NCI-H226 (cell line): Measurements from ENCODE around the gene CX3CL1.
A peak's percentile ranks its signal among the peaks of the same experiment; 100 is the strongest.
"Not testable (repeated sequence)": the region's sequence is repeated elsewhere in the genome, so short reads cannot be mapped to it uniquely, and the experiment has no call there.

Experiments
- DNase-seq: peaks from one replicate; pipeline ENCODE4 v3.0.0-alpha.2; 2015

Gene CX3CL1

GRCh38 chr16:57358086-57358420, 14.2 kb upstream of the CX3CL1 start:
- no peak for DNase-seq

DNA sequence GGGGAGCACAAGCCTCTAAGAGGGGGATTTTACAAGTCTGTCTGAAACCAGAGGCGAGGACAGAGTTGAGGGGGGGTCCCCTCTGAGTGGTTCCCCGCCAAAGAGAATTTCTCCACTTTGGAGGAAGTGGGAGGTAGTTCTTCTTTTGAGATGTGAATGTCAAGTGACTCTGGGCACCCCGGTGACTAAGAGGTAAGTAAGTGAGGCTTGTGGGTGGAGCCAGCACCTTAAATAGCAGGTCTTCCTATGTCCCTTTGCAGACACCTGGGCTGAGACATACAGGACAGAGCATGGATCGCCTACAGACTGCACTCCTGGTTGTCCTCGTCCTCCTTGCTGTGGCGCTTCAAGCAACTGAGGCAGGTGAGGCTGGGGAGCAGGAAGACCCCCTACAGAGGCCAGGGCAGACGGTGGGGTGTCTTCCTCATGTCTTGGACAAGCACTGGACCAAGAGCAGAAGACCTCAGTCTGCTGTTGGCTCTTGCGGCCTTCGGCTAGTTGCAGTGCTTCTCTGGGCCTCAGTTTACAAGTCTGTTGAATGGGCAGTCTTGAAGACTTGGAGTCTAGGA, 13.7 kb upstream of the CX3CL1 start, which contains the start of gene CCL22:
Gene CCL22, plus strand, starts transcription at position 257 of the 569 bp plus-strand sequence. Its CDS starts 34 bp downstream, at position 291.
- no peak for DNase-seq

GRCh38 chr16:57360321-57360935, 11.9 kb upstream of the CX3CL1 start:
- DNase-seq: no peak

GRCh38 chr16:57361404-57361803, 10.9 kb upstream of the CX3CL1 start:
- DNase-seq: no peak

DNA sequence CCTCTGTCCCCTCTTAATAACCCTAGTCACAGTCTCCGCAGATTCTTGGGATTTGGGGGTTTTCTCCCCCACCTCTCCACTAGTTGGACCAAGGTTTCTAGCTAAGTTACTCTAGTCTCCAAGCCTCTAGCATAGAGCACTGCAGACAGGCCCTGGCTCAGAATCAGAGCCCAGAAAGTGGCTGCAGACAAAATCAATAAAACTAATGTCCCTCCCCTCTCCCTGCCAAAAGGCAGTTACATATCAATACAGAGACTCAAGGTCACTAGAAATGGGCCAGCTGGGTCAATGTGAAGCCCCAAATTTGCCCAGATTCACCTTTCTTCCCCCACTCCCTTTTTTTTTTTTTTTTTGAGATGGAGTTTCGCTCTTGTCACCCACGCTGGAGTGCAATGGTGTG, 8.1 kb upstream of the CX3CL1 start:
- DNase-seq: no peak

GRCh38 chr16:57366544-57367040, 5.7 kb upstream of the CX3CL1 start:
- DNase-seq: no peak

GRCh38 chr16:57367116-57367752, 5.1 kb upstream of the CX3CL1 start:
- DNase-seq: no peak

DNA sequence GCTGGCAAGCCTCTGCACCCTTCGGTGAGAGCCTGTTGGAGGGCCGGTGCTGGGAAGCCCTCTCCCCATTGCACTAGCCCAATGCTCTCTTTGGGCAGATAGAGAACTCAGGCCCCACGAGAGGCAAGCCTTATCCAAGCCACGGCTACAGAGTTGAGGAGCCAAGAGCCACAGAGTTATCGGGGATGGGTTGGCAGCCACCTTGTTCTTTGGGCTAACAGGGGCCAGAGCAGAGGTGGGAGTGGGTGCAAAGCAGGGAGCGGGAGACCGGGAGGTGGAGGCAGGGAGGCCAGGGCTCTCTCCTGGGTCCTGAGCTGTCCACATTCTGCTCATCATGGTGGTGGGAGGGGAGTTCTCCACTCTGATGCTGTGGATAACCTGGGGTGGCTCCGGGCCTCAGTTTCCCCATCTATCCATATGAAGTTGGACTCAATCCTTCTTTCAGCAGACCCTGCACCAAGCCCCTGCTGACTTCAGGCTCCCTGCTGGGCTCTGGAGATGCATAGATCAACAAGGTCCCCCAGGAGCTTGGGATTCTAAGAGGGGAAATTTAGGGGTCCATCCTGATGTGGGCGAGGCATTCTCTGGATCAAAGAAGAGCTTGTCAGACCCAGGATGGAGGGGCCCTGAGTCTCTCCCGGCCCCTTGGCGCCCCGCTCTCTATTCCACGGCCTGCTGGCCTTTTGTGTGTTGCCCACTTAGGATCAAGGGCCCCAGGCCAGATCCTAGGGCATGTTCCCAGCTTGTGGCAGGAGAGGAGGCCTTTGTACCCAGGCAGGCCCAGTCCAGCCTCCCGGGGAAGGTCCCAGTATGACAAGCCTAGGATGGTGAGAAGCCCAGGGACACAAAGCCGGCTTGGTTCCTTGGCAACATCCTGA, 557 bp upstream of the CX3CL1 start:
- DNase-seq: no peak

DNA sequence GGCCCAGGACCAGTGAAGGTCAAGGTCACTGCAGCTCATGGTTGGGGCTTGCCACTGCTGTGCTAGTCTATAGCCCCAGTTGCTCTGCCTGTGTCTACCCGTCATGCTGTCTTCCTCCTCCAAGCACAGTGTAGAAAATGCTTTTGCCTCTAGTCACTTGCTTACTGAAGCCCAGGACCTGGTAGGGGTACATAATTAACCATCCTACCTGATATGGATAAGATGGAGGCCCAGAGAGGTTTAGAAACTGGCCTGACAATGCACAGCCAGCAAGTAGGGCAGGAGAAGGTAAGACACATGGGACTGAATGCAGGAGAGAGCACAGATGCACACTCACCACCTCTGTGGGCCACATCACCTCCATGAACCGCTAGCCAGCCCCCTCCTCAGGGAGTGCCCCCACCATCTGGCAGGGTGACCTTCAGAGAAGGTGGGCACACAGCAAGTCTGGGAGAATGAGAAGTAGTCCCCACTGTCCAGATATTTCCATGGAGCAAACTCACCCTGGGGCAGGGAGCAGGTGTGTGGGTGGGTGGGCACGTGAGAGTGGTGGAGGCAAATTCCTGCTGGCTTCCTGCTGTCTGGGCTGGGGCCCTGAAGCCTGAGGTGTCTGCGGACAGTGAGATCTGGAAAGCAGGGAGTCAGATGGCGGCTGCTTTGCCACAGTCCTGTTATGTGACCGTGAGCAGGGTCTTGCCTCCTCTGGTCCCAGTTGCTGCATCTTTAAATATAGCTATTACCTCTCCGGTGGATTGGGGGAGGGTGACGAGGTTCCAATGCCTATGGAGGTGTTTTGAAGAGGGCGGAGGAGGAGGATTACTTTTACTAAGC, 1.0 kb downstream of the CX3CL1 start:
- no peak for DNase-seq

DNA sequence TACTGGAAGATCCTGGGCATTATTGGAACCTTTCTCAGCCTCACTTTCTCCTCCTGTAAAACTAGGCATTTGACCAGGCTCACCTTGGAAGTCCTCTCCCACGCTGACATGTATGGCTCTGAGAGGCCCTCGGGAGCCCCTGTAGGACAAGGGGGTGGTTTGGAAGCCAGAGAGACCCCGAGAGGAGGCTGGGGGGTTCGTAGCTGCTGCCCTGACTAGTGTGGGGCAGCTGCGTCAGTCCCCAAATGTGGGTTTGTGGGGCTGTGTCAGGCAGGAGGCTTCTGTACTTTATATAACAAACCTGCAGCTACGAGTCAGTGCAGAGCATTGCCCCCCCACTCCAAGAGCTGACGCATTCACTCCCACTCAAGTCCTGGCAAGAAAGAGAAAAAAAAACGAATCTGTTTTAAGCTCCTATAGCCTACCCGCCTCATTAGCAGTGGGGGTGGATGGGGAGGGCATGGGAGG, 1.8 kb downstream of the CX3CL1 start:
- peak; percentile 62 for DNase-seq

- DNase-seq: not testable (repeated sequence)
Measured at GRCh38 chr16:57374925-57375465, 2.7 kb downstream of the CX3CL1 start.

DNA sequence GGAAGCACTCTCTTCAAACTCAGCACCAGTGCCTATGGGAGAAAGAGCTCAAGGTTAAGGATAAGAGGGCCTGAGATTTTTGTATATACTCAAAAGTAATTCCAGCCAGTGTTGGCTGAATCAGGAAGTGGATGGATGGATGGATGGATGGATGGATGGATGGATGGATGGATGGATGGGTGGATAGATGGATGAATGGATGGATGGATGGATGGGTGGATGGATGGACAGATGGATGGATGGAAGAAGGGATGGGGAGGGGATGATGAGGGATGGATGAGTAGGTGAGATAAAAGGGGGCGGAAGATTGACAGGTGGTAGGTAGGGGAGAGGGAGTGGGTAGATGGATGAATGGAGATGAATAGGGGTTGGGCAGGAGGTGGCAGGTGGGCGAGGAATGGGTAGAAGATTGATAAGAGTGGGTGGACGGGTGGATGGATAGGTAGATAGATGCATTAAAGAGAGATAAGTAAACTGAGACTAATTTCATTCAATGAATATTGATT, 4.1 kb downstream of the CX3CL1 start:
- no peak for DNase-seq

- DNase-seq: no peak
Measured at GRCh38 chr16:57377080-57377841, 5.0 kb downstream of the CX3CL1 start.

DNA sequence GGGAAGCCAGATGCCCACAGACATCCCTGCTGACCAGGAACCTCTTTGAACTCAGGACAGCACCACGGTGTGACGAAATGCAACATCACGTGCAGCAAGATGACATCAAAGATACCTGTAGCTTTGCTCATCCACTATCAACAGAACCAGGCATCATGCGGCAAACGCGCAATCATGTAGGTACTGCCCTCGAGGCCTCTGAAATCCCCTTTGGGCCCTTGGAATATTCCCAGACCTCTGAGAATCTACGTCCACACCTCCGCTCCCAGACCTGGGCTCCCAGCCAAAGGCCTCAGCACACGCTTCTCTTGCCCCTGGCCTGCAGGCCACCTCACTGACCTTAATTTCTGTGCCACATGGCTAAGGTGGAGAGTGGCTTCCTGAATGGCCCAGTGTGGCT, 7.3 kb downstream of the CX3CL1 start:
- DNase-seq: peak; percentile 87

DNA sequence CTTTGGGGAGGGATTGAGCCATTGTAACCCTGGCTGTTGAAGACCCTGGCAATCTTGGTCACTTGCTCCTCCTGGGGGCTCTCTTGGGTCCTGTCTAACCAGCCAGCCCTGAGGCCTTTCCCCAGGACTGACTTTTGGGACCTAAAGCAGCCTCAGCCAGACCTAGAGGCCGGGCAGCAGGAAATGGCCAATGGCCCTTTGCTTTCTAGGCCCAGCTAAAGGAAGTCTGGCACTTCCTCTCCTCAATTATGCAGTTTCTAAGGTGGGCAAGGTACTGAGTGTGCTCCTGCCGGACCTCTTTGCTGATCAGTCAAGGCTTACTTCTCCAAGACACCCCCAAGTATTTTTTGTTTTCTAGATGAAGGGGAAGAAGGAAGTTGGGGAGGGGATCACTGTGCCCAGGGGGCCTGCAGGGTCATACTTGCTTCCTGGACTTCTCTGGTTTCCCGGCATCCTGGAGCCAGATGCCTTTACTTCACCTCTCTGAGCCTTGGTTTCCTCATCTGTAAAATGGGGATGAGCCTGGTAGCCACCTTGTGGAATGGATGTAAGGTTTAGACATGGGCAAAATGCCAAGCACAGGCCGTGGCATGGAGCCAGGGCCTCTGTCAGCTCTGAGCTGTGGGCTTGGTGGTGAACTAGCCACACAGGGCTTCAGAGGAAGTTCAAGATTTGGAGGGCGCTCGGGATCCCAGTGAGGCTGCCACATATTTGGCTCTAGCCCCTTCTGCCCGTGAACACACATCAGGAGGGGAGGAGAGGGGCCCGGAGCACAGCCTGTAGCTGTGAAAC, 8.6 kb downstream of the CX3CL1 start:
- DNase-seq: peak; percentile 35

DNA sequence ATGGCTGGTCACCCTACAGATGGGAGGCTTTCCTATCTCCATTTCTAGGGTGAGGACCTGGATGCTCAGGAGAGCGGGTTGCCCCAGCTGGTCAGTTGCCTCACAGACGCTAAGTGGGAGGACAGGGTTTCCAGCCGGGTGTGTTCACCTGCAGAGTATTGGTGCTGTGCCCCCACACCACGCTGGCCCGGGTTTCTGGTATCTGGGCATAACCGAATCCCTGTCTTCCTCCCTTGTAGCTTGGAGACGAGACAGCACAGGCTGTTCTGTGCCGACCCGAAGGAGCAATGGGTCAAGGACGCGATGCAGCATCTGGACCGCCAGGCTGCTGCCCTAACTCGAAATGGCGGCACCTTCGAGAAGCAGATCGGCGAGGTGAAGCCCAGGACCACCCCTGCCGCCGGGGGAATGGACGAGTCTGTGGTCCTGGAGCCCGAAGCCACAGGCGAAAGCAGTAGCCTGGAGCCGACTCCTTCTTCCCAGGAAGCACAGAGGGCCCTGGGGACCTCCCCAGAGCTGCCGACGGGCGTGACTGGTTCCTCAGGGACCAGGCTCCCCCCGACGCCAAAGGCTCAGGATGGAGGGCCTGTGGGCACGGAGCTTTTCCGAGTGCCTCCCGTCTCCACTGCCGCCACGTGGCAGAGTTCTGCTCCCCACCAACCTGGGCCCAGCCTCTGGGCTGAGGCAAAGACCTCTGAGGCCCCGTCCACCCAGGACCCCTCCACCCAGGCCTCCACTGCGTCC, 9.7 kb downstream of the CX3CL1 start:
- no peak for DNase-seq

- DNase-seq: no peak
Measured at GRCh38 chr16:57382535-57383275, 10.4 kb downstream of the CX3CL1 start.
